ENCODE data around the gene PLD2.

DNA sequence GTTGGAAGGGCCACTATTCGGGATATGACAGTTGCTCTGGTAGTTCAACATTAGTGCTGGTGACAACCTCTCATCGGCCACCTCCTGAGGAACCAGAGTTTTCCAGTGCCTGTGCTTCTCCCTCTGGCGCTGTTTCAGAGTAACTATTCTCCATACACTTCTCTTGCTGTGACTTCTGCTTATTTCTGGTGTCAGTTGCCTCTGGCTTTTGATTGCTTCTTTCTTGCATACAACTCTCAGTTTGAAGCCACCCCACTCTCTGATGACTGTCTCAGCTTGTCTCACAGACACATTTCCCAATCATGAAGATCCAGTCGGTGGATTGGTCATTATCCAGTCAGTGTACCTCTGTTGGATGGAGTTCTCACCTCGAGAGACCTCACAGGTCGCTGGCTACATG lies 38.7 kb upstream of the PLD2 start:
- TF ChIP-seq, protein P1, sequence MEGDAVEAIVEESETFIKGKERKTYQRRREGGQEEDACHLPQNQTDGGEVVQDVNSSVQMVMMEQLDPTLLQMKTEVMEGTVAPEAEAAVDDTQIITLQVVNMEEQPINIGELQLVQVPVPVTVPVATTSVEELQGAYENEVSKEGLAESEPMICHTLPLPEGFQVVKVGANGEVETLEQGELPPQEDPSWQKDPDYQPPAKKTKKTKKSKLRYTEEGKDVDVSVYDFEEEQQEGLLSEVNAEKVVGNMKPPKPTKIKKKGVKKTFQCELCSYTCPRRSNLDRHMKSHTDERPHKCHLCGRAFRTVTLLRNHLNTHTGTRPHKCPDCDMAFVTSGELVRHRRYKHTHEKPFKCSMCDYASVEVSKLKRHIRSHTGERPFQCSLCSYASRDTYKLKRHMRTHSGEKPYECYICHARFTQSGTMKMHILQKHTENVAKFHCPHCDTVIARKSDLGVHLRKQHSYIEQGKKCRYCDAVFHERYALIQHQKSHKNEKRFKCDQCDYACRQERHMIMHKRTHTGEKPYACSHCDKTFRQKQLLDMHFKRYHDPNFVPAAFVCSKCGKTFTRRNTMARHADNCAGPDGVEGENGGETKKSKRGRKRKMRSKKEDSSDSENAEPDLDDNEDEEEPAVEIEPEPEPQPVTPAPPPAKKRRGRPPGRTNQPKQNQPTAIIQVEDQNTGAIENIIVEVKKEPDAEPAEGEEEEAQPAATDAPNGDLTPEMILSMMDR (IDR thresholded peaks at IDR 0.05) = no peak
- no peak for TF ChIP-seq ZFX (IDR thresholded peaks at IDR 0.05; ENCODE audit: borderline replicate concordance)

Measured in 22Rv1 (cell line).